DMS 273 treated with DMSO at 0.1 percent for 48 hours (cell line): ENCODE results near the gene SPATA3.

Source experiments
- DNase-seq: peaks from one replicate; lab custom pipeline; 2025; lab: John Stamatoyannopoulos, UW

SPATA3 gene

DNA sequence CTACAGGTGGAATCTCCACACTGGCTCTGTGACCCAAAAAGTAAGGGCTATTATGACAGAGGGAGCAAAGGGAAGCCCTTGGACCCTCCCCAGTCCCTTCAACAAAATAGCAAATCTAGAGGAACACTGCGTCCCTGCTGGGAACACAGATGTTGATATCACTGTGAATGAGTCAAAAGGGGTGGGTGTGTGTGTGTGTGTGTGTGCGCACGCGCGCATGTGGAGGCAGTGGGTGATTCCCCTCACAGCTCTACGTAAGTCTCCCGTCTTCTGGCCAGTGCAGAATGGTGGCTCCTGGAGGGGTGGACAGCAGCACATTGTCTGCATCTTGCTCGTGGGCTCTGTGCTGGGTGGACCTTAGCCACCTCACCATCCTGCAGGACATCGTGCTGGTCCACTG is 33.6 kb downstream of the SPATA3 start:
- DNase-seq = no peak

DNA sequence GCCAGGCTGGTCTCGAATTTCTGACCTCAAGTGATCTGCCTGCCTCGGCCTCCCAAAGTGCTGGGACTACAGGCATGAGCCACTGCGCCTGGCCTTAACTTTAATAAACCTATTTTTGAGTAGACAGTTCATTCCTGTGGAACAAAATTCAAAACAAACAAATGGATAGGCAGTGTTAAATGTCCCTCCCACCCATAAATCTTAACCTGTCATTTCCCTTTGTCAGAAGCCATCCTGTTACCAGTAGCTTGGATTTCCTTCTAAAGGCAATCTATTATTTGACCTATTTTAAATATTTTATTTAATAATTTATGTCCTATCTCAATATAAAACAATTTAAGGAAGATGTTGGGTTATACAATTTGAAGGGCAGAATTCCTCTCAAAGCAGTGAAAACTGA is 34.8 kb downstream of the SPATA3 start:
- DNase-seq = no peak

DNA sequence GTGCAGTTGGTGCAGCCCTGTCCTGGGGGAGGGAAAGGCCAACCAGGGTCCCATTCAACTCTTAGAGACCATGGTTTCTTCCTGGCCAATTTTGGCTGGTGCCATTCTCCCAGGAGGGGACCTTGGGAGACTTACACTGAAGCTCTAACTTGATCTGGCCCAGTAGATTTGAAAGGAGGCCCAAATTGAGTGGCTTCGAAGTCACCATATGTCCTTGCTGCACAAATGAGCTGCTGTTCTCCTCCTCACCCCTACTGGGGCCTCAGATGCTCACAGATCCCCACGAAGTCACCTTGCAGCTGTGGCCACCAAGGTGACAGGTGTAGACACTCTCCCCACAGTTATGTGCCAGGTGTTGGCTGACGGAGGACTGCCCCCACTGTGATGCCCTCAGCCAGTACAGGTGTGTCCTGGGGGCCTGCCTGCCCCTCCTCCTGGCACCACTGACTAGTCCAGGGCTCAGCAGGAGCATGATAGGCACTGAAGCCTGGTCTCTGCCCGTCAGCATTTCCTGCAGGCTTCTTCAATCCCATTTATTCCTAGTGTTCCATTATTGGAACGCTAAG is 36.7 kb downstream of the SPATA3 start:
- DNase-seq = no peak

DNA sequence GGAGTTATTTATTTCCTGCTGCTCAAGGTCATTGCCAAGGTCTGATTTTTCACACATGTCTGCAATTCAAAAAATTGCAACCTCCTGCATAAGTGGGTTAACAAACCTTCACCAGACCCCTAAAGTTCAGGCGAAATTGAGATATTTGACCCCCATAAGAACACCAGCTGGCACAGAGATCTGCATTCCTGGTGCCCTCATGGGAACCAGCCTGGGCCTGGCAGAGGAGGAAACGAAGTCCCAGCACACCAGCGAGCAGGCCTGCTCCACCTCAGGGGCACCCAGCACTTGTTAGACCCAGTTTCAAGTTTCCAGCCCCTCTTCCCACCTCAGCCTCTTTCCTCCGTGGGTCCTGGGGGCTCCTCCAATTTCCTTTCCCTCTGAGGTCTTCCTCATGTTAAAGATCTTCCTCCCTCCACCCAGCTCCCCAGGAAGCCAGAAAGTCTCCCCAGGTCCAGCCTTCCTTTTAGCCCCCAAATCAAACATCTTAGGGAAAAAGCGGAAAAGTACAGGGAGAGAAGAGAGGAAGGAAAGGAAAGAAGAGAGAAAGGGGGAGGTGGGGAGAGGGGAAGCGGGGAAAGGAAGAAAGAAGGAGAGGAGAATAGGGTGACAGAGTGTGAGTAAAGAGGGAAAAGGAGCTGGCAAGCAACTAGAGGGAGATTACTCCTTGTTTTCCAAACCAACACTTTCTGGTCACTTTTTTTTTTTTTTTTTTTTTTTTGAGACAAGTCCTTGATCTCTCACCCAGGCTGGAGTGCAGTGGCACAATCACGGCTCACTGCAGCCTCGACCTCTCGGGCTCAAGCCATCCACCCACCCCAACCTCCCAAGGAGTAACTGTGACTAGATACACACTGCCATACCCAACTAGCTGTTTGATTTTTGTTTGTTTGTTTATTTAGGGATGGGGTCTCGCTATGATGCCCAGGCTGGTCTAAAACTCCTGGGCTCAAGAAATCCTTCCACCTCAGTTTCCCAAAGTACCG is 37.5 kb downstream of the SPATA3 start:
- DNase-seq = no peak

DNA sequence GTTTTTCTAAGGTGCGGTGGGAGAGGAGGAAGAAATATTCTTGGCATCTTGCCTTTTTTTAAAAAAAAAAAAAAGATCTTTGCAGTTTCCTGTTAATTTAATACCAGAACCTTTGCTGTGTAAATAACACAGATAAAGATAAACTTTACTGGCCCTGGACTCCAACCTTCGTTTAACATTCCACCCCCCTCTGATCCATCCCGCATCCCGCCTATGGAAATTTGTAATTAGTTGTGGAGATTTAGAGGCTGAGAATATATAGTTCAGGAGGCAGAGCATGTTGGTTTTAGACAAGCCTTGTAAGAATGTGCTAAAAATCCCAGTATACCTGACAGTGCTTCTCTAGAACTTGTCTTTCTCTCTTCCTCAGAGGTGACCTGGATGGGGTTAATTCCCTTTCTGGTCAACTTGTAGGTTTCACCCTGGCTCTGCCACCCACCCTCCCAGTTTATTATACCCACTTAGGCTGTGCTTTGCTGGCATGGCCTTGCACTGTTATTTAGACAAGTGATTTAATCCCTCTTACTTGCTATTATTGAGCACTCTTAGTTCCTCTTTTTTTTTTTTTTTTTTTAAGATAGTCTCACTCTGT is 38.5 kb downstream of the SPATA3 start:
- no peak for DNase-seq

DNA sequence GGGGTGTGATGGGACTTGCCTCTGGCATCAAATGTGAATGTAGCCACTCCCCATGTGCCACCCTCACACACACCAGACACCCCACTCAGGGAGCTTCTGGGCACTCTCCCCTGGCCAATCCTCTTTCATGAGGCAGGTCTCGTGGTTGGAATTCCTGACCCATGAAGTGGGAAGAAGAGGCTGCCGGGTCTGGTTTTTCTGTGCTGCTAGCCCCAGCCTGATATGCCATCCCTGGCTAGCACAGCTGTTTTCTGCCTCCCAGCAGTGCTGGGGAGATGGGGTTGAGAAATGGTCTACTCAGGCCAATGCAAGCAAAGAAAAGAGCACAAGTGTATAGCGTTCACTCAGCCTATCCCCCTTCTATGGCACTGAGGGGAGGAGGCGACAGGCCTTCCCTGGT is 40.2 kb downstream of the SPATA3 start:
- DNase-seq = no peak

DNA sequence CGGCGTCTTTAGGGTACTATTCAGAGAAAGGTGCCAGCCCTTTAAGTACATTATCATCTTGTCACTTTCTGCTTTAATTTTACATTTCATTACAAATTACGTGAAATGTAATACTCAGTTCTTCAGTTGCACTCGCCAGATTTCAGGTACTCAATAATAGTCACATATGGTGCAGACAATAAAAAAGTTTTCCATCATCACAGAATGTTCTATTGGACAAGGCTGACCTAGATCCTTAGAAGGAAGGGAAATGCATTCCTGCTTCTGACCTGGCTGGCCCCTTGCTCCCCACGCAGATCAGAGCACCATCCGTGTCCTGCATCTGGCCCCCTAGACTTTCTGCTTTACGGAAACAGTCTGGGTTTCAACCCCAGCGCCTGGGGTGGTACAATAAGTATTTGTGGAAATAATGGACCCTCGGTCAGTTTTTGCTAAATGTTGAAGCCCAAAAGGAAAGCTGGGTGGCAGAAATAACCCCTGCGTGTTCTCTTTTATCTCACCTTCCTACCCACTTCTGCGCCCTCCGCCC is 40.7 kb downstream of the SPATA3 start:
- no peak for DNase-seq

DNA sequence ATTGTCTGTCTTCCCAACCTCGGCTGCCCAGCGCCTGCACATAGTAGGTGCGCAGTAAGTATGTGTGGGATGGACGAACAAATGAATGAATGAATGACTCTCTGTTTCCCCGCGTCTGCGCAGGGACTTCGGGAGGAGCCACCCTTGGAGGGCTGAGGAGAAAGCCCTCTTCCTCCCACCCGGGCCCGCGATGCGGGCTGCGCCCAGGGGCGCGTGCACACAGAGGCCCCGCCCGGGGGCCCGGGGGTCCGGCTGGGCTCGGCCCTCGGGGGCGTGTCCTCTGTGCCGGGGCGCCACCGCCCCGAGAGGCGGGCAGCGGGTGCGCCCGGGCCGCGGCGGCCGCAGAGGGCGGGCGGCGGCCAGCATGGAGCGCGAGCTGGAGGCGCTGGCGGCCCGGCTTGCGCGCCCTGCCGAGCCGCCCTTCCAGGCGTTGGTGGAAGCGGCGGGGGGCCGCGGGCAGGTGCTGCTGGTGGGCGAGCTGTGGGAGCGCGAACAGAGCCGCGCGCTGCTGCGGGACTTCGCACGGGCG is 41.3 kb downstream of the SPATA3 start, which contains the start of gene C2orf72:
Gene C2orf72, plus strand, starts transcription at position 322 of the 529 bp plus-strand sequence. Its CDS starts 43 bp downstream, at position 365.
- DNase-seq = no peak

DNA sequence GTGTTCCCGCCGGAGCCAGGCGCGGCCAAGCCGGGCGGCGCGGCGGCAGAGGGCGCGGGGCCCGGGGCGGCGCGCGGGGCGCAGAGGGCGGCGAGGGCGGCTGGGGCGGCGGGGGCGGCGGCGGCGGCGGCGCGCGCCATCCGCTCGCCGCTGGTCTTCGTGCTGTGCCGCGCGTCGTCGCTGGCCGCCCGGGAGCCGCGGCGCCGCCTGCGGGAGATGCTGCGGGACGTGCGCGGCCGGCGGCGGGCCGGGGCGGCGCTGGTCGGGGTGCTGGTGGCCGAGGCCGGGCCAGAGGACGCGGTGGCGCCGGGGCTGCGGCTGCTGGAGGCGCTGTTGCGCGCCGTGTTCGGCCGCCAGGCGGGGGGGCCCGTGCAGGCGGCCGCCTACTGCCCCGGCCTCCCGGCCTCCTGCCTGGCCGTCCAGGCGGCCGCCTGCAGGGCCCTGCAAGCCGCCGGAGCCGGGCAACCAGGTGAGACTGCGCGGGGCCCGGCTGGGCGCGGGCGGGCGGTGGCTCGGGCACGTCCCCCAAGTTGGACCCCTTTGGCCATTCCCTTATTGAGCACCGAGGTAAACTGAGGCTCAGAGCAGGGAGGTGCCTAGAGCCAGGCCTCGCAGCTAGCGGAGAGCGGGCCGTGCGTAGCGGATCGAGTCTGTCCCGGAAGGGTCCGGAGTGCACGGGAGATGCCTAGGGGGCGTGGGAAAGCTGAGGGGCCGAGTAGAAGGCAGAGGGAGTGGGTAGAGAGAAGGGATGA is 42.0 kb downstream of the SPATA3 start:
- DNase-seq = no peak

DNA sequence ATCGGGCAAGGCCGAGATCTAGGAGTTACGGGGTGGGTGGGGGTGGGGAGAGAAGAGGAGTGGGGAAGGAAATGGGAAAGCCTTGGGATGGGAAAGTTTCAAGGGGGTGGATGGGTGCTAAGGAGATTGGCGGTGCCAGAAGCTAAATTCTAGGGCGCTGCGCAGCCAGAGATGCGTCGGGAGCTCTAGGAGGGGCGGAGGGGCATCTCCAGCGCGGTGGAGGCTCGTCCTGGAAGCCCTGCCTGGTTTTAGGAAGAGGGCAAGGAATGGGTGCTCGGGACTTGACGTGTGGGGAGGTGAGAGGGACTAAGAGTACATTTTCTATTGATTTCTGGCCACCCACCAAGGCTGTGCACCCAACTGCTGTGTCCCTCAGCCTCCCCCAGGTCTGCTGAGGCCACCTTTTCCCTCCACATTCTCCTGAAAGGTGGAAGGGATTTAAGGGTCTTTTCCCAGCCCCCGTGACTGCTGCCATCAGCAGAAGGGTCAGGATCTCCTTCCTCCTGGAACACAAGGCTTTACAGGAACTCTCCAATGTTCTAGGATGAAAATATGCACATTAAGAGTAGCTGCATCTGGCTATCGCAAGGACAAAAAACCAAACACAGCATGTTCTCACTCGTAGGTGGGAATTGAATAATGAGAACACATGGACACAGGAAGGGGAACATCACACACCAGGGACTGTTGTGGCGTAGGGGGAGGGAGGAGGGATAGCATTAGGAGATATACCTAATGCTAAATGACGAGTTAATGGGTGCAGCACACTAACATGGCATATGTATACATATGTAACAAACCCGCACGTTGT is 42.8 kb downstream of the SPATA3 start:
- no peak for DNase-seq

DNA sequence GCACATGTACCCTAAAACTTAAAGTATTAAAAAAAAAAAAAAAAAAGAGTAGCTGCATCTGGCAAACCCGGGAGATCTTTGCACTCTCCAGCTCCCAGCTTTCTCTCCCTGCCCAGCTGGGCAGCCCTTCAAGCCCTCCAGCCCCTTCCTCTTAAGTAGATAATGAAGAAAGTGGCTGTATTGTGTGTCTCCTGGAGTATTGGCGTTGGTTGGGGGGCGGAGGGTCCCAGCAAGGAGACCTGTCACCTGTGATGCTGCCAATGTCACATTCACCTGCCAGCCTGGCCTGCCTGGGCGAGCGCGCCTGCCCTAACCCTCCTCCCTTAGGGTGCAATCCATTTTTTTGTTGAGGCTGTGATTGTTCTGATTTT is 43.4 kb downstream of the SPATA3 start:
- DNase-seq = no peak

DNA sequence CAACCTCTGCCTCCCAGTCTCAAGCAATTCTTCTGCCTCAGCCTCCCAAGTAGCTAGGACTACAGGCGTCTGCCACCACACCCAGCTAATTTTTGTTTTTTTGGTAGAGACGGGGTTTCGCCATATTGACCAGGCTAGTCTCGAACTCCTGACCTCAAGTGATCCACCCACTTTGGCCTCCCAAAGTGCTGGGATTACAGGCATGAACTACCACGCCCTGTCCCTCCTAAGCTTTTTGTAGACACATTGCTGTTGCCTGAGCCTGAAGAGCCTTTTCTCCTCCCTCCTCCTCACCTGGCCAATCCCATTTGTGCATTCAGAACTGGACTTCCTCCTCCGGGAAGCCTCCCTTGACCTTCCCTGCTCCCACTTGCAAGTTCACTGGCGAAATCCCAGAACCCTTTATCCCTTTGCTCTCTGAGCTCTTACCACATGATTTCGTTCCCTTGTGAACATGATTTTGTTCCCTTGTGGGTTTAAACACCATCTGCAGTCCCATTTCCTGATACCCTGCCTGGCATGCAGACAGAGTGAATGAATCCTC is 44.0 kb downstream of the SPATA3 start:
- no peak for DNase-seq

DNA sequence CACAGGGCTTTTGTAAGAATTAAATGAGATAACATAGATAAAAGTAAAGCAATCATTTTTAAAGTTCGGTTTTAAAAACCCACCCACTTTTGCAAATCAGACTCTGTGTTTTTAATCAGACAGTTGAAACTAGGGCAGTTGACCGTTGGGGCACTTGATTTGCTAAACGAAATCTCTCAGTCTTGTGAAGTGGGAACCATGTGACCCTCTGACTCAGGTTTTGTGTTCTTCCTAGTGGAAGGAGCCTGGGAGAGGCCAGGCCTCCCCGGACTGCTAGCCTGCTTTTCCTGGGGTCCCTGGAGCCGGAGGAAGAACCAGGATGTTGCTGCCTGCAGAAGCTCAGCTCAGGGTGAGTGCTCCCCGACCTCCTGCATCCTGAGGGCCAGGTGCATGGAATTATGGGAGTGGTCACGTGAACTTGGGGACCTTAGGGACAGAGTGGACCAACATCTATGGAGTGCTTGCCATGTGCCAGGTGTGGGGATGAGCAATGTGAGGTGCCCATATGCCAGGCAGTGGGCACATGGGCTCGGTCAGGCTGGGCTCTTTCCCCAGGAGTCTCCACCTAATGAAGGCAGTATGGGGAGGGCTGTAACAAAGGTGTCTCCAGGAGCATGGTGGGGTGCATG is 45.3 kb downstream of the SPATA3 start:
- no peak for DNase-seq

DNA sequence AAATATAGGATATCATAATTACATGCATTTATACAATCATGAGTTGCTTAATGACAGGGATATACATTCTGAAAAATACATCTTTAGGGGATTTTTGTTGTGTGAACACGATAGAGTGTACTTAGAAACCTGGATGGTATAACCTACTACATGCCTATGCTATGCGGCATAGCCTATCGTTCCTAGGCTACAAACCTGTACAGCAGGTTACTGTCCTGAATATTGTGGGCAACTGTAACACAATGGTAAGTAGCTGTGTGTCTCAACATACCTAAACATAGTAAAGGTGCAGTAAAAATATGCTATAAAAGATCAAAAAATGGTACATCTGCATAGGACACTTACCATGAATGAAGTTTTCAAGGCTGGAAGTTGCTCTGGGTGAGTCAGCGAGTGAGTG is 47.9 kb downstream of the SPATA3 start:
- DNase-seq = no peak

DNA sequence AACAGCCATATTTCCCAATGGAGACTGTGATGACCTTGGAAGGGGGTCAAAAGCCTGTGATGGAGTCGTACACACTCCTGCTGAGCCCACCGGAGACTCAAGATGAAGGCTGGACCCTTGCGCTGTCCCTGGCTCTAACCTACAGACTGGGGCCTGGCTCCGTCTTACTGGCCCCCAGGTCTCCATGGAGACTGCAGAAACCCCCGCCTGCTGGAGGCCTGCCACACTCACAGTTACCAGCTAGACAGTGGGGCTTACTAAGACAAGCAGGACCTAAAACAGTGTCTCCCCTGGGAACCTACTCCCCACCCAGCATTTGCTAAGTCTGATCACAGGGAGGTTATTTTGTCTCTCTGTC is 51.0 kb downstream of the SPATA3 start:
- no peak for DNase-seq

DNA sequence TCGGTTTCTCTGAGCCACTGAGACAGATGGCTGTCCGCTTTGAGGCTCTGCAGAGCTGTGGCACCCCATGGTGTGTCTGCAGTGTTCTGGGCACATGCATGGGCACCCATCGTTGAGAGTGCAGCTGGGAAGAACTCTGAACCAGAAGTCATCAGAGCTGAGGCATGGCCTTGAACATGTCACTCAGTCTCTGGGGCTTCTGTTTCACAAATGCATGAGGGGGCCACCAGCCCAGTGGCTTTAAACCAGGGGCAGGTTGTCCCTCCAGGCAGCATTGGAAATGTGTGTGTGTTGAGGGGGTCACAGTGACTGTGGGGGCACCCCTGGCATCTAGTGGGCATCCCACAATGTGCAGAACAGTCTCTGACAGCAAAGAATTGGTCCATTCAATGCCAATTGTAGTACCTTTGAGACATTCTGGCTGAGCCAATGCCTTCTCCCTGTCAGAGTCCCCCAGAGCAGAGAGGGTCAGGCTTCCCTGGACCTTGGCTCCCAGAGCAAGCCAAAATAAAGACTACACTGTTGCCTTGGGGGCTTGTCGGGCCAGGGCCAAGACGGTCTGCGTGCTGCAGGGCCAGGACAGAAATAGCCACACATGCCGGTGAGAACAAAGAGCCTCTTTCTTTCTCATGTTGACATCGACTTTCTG is 51.5 kb downstream of the SPATA3 start:
- DNase-seq = no peak

DNA sequence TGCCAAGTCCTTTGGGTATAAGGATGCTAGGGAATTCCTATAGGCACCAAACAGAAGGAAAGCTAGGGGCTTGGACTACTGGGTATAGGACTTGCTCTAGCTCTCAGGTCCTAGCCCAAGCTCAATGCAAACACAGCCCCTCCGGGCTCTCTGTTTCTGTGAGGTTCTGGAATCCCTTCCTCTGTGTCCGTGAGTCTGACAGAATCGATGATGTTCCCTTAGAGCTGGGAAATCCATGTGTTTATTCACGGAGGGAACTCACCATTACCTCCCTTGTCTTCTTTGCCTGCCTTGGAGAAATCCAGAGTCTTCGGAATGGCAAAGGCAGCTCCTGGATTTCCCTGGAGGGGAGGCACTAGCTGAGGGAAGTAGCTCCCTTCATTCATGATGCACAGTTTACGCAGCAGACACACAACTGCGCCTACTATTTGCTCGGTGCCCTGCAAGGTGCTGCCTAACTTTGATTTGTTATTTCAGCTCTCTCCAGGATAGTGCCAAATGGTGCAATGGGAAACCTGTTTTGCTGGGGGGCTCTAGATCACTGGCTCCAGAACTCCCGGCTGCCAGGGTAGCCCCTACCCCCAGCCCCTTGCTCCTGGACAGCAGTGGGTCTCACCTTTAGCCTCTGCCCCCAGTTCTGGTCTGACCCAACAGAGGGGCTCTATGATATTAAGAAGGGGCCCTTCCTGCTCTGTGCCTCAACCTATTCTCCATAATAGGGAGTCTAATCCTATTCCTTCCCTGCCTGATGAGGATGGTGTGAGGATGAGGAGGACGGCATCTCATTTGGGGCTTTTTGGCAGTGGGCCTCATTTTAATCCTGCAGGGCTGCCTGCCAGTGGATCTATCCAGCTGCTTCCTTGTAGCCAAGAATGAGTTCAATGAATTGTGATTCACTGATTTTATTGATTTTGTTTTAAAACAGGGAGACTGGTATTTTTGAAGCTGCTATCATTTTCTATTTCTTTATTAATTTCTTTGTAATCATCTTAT is 52.3 kb downstream of the SPATA3 start:
- no peak for DNase-seq

DNA sequence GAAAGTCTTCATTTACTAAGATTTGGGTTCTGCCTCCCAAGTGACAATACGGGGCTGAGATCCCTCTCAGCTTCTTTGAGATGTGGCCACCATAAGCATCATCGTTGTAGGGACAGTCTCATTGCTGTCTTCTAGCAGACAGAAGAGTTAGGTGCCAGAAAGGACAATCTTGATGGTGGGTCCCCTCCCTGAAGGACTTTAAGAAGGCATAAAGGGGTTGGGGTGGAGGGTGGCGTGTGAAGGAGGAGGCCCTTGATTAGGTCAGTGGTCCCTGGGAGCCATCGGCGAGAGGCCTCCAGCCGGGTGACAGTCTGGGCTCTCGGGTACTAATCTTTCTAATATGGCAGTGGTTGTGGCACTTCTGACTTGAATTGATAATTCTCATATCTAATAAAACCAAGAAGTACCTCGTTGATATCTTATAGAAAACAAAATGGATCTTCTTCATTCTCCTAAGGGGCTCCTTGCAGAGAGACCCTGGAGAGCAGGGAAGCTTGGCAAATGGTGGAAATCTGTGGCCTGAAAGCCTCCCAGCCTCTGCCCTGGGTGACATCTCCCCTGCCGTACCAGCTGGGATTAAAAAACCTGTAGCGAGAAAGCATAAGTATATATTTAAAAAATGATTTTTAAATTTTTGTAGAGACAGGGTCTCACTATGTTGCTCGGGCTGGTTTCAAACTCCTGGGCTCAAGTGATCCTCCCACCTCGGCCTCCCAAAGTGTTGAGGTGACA is 53.5 kb downstream of the SPATA3 start:
- DNase-seq = no peak
